H9 (cell line): ENCODE measurements around the gene SERP1. TPM values are rescaled to one million over a fixed set of nuclear protein-coding genes. Genes with fewer than 3 reads are reported as not detected.

Experiments
- DNase-seq: peaks from one replicate; pipeline ENCODE4 v3.0.0-alpha.2; 2017
- H2AFZ ChIP-seq: one replicate; pipeline ENCODE4 v1.6.1; 2013; ENCODE audit warnings: mild to moderate bottlenecking, low read length, control low read depth, moderate library complexity
- H2AK5ac ChIP-seq: 2 replicates; pipeline ENCODE4 v1.6.1; 2013; ENCODE audit warnings: low read length, control low read depth, mixed read lengths; ENCODE audit not compliant: insufficient read length
- H2BK120ac ChIP-seq: one replicate; pipeline ENCODE4 v1.6.1; 2013; ENCODE audit warnings: low read depth, mild to moderate bottlenecking, low read length, control low read depth, inconsistent platforms; ENCODE audit not compliant: poor library complexity, severe bottlenecking
- H2BK12ac ChIP-seq: 2 replicates; pipeline ENCODE4 v1.6.1; 2013; ENCODE audit warnings: low read length, control low read depth, mixed read lengths, low read depth; ENCODE audit not compliant: insufficient read length
- H2BK15ac ChIP-seq: 2 replicates; pipeline ENCODE4 v1.6.1; 2013; ENCODE audit warnings: low read depth, low read length, control low read depth
- H2BK20ac ChIP-seq: one replicate; pipeline ENCODE4 v1.6.1; 2013; ENCODE audit warnings: low read depth, mild to moderate bottlenecking, low read length, control low read depth, inconsistent platforms; ENCODE audit not compliant: poor library complexity, severe bottlenecking
- H2BK5ac ChIP-seq: 2 replicates; pipeline ENCODE4 v1.6.1; 2013; ENCODE audit warnings: low read length, control low read depth, mixed read lengths; ENCODE audit not compliant: insufficient read length
- H3K14ac ChIP-seq: 2 replicates; pipeline ENCODE4 v1.6.1; 2013; ENCODE audit warnings: low read length, control low read depth; ENCODE audit not compliant: insufficient read depth
- H3K18ac ChIP-seq: 2 replicates; pipeline ENCODE4 v1.6.1; 2013; ENCODE audit warnings: low read depth, mild to moderate bottlenecking, mixed read lengths, low read length, control low read depth; ENCODE audit not compliant: insufficient read length
- H3K23ac ChIP-seq: 2 replicates; pipeline ENCODE4 v1.6.1; 2013; ENCODE audit warnings: low read length, control low read depth, mixed read lengths, low read depth; ENCODE audit not compliant: insufficient read length
- H3K23me2 ChIP-seq: 2 replicates; pipeline ENCODE4 v1.6.1; 2013; ENCODE audit warnings: low read depth, mild to moderate bottlenecking, mixed read lengths, low read length, control low read depth; ENCODE audit not compliant: insufficient read length, poor library complexity, severe bottlenecking
- H3K27ac ChIP-seq: 2 replicates; pipeline ENCODE4 v1.5.1; 2013; ENCODE audit warnings: low read length, control low read depth, mixed read lengths, low read depth; ENCODE audit not compliant: insufficient read length
- H3K27me3 ChIP-seq: 2 replicates; pipeline ENCODE4 v1.6.1; 2013; ENCODE audit warnings: low read length, control low read depth, inconsistent platforms; ENCODE audit not compliant: insufficient read depth
- H3K4ac ChIP-seq: 2 replicates; pipeline ENCODE4 v1.6.1; 2013; ENCODE audit warnings: low read depth, mild to moderate bottlenecking, control low read depth, inconsistent platforms, low read length, moderate library complexity
- H3K4me1 ChIP-seq: 2 replicates; pipeline ENCODE4 v1.6.1; 2013; ENCODE audit warnings: low read length, control low read depth, inconsistent platforms; ENCODE audit not compliant: insufficient read depth
- H3K4me2 ChIP-seq: 2 replicates; pipeline ENCODE4 v1.6.1; 2013; ENCODE audit warnings: low read length, control low read depth, mixed read lengths; ENCODE audit not compliant: insufficient read length, insufficient read depth
- H3K56ac ChIP-seq: 2 replicates; pipeline ENCODE4 v1.6.1; 2013; ENCODE audit warnings: low read depth, mild to moderate bottlenecking, mixed read lengths, low read length, control low read depth; ENCODE audit not compliant: insufficient read length
- H3K79me1 ChIP-seq: 2 replicates; pipeline ENCODE4 v1.6.1; 2013; ENCODE audit warnings: low read depth, mild to moderate bottlenecking, moderate library complexity, low read length, control low read depth, inconsistent platforms; ENCODE audit not compliant: insufficient read depth, poor library complexity, severe bottlenecking
- H3K79me2 ChIP-seq: 2 replicates; pipeline ENCODE4 v1.6.1; 2013; ENCODE audit warnings: low read length, control low read depth, inconsistent platforms; ENCODE audit not compliant: insufficient read depth
- H3K9ac ChIP-seq: 2 replicates; pipeline ENCODE4 v1.6.1; 2013; ENCODE audit warnings: low read length, control low read depth, mixed read lengths; ENCODE audit not compliant: insufficient read length; ENCODE audit errors: extremely low read depth
- H3K9me3 ChIP-seq: one replicate; pipeline ENCODE4 v1.6.1; 2013; ENCODE audit warnings: low read depth, low read length, inconsistent platforms; ENCODE audit not compliant: control insufficient read depth
- H3T11ph ChIP-seq: one replicate; pipeline ENCODE4 v1.6.1; 2013; ENCODE audit warnings: mild to moderate bottlenecking, low read length, control low read depth, inconsistent platforms
- H4K20me1 ChIP-seq: one replicate; pipeline ENCODE4 v1.6.1; 2013; ENCODE audit not compliant: control insufficient read depth, insufficient read length, insufficient read depth
- H4K5ac ChIP-seq: 2 replicates; pipeline ENCODE4 v1.6.1; 2013; ENCODE audit warnings: low read depth, mild to moderate bottlenecking, mixed read lengths, low read length, control low read depth; ENCODE audit not compliant: insufficient read length
- H4K8ac ChIP-seq: replicated peaks from 2 replicates; pipeline ENCODE4 v1.6.1; 2013; ENCODE audit warnings: low read length, control low read depth, mixed read lengths, low read depth; ENCODE audit not compliant: insufficient read length
- H4K91ac ChIP-seq: 2 replicates; pipeline ENCODE4 v1.6.1; 2013; ENCODE audit warnings: low read depth, mild to moderate bottlenecking, moderate library complexity, mixed read lengths, low read length, control low read depth; ENCODE audit not compliant: insufficient read length
- H3K27ac Mint-ChIP-seq, 3 experiments: 2 replicates in 2 of 3; 3 replicates in 1 of 3; pipeline ENCODE4 v1.8.0; 2020 to 2021; ENCODE audit warnings: mixed read lengths in 3 of 3, mild to moderate bottlenecking in 1 of 3, moderate library complexity in 1 of 3
- H3K27me3 Mint-ChIP-seq: 2 replicates; pipeline ENCODE4 v1.8.0; 2021; ENCODE audit warnings: low read depth, mild to moderate bottlenecking, moderate library complexity, mixed read lengths
- H3K36me3 Mint-ChIP-seq, 3 experiments: 2 replicates in 2 of 3; 3 replicates in 1 of 3; pipeline ENCODE4 v1.8.0; 2020 to 2021; ENCODE audit warnings: low read depth in 3 of 3, mixed read lengths in 3 of 3; ENCODE audit not compliant: insufficient read depth in 1 of 3
- H3K4me1 Mint-ChIP-seq, 2 experiments: 2 replicates each; pipeline ENCODE4 v1.8.0; 2020; ENCODE audit warnings: mixed read lengths in 2 of 2
- H3K4me3 Mint-ChIP-seq, 2 experiments: 2 replicates in 1 of 2; 3 replicates in 1 of 2; pipeline ENCODE4 v1.8.0; 2020 to 2021; ENCODE audit warnings: mild to moderate bottlenecking in 2 of 2, mixed read lengths in 2 of 2, moderate library complexity in 1 of 2
- H3K9me3 Mint-ChIP-seq, 2 experiments: 2 replicates in 1 of 2; 3 replicates in 1 of 2; pipeline ENCODE4 v1.8.0; 2020; ENCODE audit warnings: mild to moderate bottlenecking in 2 of 2, mixed read lengths in 2 of 2, moderate library complexity in 1 of 2
- WGBS: extraction: QIAGEN DNeasy Blood & Tissue Kit; methylation state at CpG from one replicate; pipeline ENCODE4 v1.1.7; 2013; ENCODE audit warnings: missing lambda C conversion rate, low lambda C conversion rate, mixed read lengths; ENCODE audit not compliant: insufficient read length; ENCODE audit errors: extremely low coverage; 5-methylcytosine and 5-hydroxymethylcytosine counted together
- total RNA-seq: library from RNA; stranded (reverse); gene quantifications from 2 replicates; pipeline ENCODE4 v1.2.1, GENCODE V29; 2021
- TF ChIP-seq, protein P1 (sequence below): fragments of 200-600 bp; sonication (generic); conservative IDR thresholded peaks from 3 replicates; pipeline ENCODE4 v1.8.0; 2021; ENCODE audit warnings: antibody characterized with exemption, mild to moderate bottlenecking

Gene SERP1
- total RNA-seq, 1 experiment from 2014 or later: 84.8 TPM

DNA sequence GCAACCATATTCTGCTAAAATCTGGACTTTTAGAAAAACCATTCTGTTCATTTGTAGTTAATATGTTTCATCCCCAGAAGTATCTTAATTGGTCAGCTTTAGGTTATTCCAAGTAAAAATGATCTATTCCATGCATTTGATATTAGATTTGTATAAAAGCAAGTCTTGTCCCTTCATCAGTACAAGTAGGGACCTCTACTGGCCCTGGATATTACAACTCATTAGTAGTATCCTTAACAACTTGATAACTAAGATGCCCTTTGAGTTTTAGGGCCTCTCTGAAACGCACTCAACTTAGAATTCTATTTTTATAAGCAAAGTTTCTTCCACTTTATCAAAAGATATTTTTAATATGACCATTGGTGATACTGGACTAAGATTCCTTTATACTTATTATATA, 31.6 kb upstream of the SERP1 start:
- Histone ChIP-seq H4K20me1 (no peaks in the 10 kb centered on the region), H3K27ac (no peak overlapping the region), H3K9ac (no peak overlapping the region), H2AFZ (no peak overlapping the region), H4K5ac (no peak overlapping the region), H3T11ph (no peak overlapping the region), H3K79me2 (no peaks in the 10 kb centered on the region), H2BK15ac (no peak overlapping the region), H3K79me1 (no peaks in the 10 kb centered on the region), H2AK5ac (no peak overlapping the region), H2BK120ac (no peak overlapping the region), H3K4me1 (no peaks in the 10 kb centered on the region), H3K18ac (no peak overlapping the region), H3K4me2 (no peak overlapping the region), H2BK5ac (no peak overlapping the region), H3K23ac (no peak overlapping the region), H2BK20ac (no peak overlapping the region), H3K23me2 (no peaks in the 10 kb centered on the region), H3K27me3 (no peaks in the 10 kb centered on the region), H3K4ac (no peak overlapping the region), H3K9me3 (no peaks in the 10 kb centered on the region), H2BK12ac (no peak overlapping the region), H4K8ac (no peak overlapping the region), H3K14ac (no peak overlapping the region), H3K56ac (no peak overlapping the region), H4K91ac (no peak overlapping the region)
- Mint-ChIP-seq H3K4me1 (no peaks in the 10 kb centered on the region), H3K27ac (no peak overlapping the region), H3K9me3 (no peaks in the 10 kb centered on the region), H3K4me3 (no peak overlapping the region), H3K27me3 (no peaks in the 10 kb centered on the region), H3K36me3 (peaks cover 5 to 60% (median 34%) of the 10 kb centered on the region in 3 experiments; a peak in 6 of 7 replicates)
- WGBS: no CpG with 5 or more reads among the region's 1 CpG
- TF ChIP-seq, protein P1, sequence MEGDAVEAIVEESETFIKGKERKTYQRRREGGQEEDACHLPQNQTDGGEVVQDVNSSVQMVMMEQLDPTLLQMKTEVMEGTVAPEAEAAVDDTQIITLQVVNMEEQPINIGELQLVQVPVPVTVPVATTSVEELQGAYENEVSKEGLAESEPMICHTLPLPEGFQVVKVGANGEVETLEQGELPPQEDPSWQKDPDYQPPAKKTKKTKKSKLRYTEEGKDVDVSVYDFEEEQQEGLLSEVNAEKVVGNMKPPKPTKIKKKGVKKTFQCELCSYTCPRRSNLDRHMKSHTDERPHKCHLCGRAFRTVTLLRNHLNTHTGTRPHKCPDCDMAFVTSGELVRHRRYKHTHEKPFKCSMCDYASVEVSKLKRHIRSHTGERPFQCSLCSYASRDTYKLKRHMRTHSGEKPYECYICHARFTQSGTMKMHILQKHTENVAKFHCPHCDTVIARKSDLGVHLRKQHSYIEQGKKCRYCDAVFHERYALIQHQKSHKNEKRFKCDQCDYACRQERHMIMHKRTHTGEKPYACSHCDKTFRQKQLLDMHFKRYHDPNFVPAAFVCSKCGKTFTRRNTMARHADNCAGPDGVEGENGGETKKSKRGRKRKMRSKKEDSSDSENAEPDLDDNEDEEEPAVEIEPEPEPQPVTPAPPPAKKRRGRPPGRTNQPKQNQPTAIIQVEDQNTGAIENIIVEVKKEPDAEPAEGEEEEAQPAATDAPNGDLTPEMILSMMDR: peak; percentile 16; the same call in 1 of the 3 replicates
- DNase-seq: no peak
